Activated T-helper 17 cell treated with anti-CD3 and anti-CD28 coated beads, Interleukin-2, amount 50 U/mL, for 72 hours (primary cell): ENCODE measurements around the gene KCNQ2. TPM values are rescaled to one million over a fixed set of nuclear protein-coding genes. Genes with fewer than 3 reads are reported as not detected.

Experiments used
- ATAC-seq: fragments of 150-1000 bp; cut with Tn5 transposase; replicated peaks from 2 replicates; pipeline ENCODE4 v1.10.0; 2021; ENCODE audit warnings: mild to moderate bottlenecking, moderate library complexity
- H3K27ac Mint-ChIP-seq: one replicate; pipeline ENCODE4 v1.8.0; 2022; ENCODE audit warnings: mixed read lengths
- H3K27me3 Mint-ChIP-seq: one replicate; pipeline ENCODE4 v1.8.0; 2022; ENCODE audit warnings: mixed read lengths
- H3K36me3 Mint-ChIP-seq: one replicate; pipeline ENCODE4 v1.8.0; 2022; ENCODE audit warnings: low read depth, mild to moderate bottlenecking, mixed read lengths
- H3K4me1 Mint-ChIP-seq: one replicate; pipeline ENCODE4 v1.8.0; 2022; ENCODE audit warnings: mixed read lengths
- H3K4me3 Mint-ChIP-seq: one replicate; pipeline ENCODE4 v1.8.0; 2022; ENCODE audit warnings: mild to moderate bottlenecking, mixed read lengths
- H3K9me3 Mint-ChIP-seq: one replicate; pipeline ENCODE4 v1.8.0; 2022; ENCODE audit warnings: mixed read lengths
- total RNA-seq, 2 donors: library from RNA; stranded (reverse); gene quantifications; one replicate each; pipeline ENCODE4 v1.2.3, GENCODE V29; 2022

Gene KCNQ2
- total RNA-seq, 2 donors from 2014 or later, result 0.66 TPM; not detected in 1

DNA sequence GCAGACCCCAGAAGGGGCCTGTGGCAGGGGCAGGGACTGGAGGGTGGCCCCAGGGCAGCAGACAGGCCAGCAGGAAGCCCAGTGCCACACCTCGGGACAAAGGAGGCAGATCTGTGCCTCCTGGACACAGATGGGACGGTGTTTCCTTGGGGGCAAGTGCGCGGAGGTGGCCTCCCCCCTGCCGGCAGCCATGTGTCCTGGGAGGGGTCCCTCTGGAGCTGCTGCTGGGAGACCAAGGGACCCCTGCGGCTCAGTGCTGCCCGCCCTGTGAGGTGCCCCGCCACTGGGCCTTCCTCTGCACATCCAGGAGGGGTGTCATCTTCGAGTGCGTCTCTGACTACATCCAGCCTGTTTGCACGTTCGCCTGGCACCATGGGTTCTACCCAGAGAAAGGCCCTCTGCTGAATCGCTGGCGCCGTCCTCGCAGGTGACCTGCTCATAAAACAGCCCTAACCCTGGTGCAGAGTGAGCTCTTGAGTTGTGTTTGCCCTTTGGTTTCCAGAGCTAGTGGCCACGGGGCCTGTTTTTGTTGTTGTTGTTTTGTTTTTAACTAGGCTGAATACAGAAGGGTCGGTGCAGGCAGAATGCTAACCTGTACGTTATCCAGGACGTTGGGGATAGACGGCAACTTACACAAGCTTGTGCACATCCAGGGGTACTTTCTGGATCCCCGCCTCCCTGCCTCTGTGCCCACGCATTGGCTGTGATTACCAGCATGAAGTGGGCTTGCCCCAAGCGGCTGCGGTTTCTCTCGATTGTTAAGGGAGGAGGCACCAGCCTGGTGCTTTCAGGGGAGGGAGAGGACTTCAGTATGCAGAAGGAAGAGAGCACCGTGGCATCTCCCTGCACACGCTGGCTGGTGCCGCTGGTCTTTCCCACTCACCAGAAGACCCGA, 1.3 kb upstream of the KCNQ2 start:
- Mint-ChIP-seq H3K9me3 (no peaks in the 10 kb centered on the region), H3K27me3 (peaks cover 13% of the 10 kb centered on the region), H3K4me1 (no peaks in the 10 kb centered on the region), H3K27ac (no peak overlapping the region), H3K4me3 (no peak overlapping the region), H3K36me3 (no peaks in the 10 kb centered on the region)
- no peak for ATAC-seq

DNA sequence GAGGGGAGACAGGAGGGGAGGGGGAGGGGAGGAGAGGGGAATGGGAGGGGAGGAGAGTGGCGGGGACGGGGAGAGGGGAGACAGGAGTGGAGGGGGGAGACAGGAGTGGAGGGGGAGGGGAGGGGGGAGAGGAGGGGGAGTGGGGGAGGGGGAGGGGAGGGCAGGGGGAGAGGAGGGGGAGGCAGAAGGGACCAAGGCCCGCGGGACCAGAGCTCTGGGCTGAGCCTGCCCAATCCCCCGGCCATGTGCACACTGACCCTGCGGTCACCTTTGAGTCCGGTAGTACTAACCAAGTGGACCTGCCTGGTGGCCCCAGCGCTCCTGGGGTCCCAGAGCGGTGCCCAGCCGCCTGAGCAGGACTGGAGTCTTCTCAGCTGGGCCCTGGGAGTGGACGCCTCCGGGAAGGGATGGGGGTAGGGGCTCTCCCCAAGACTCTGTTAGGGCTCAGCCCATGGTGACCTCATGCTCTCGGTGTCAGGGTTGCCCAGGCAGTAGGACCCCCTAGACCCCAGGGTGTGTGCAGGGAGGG, 471 bp upstream of the KCNQ2 start:
- Mint-ChIP-seq H3K4me3 (no peak overlapping the region), H3K27me3 (peaks cover 13% of the 10 kb centered on the region), H3K27ac (no peak overlapping the region), H3K9me3 (no peaks in the 10 kb centered on the region), H3K36me3 (no peaks in the 10 kb centered on the region), H3K4me1 (no peaks in the 10 kb centered on the region)
- ATAC-seq, result no peak

DNA sequence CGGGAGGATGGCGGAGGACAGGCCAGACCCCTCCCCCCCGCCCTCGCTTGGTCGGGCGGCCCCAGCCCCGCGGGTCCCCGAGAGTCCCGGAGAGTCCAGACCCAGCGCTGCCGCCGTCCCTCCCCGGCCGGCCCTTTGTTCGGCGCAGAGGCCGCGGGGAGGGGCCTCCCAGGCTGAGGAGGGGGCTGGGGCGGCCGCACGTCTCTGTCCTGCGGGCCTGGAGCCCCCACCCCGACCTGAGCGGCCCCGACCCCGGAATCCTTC, 806 bp downstream of the KCNQ2 start:
- Mint-ChIP-seq H3K4me3 (no peak overlapping the region), H3K27ac (no peak overlapping the region), H3K4me1 (no peaks in the 10 kb centered on the region), H3K36me3 (no peaks in the 10 kb centered on the region), H3K27me3 (peaks cover 18% of the 10 kb centered on the region), H3K9me3 (no peaks in the 10 kb centered on the region)
- no peak for ATAC-seq

DNA sequence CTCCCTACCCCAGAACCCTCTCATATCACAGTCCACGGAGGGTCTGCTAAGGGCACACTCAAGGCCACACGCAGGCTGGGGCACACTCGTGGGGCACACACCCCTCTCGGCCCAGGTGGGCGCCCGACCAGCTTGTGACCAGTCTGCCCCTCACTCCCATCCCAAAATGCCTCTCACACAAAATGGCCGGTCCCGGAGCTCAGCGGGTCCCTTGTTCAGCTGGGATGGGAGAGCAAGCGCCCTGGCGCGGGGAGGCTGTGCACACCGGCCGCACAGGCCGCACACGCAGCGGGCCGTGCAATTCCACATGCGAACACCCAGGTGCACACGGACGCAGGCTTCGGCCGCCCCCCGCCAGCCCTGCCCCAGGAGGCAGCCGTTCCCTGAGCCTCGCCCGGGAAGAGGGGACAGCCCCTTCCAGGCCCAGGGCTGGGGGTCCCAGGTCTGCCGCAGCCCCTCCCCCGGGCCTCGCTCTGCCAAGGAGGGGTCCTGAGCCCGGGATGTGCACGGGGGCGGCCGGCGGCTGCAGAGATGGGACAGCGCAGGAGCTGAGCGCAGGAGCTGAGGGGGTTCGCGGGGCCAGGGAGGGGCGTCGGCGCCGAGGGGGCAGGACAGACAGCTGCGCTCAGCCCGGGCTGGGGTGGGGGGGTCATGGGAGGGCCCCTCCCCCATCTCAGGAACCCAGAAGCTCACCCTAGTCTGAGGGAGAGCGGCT, 1.3 kb downstream of the KCNQ2 start:
- Mint-ChIP-seq H3K36me3 (no peaks in the 10 kb centered on the region), H3K4me1 (no peaks in the 10 kb centered on the region), H3K27ac (no peak overlapping the region), H3K27me3 (peaks cover 18% of the 10 kb centered on the region), H3K4me3 (no peak overlapping the region), H3K9me3 (no peaks in the 10 kb centered on the region)
- ATAC-seq, result no peak

DNA sequence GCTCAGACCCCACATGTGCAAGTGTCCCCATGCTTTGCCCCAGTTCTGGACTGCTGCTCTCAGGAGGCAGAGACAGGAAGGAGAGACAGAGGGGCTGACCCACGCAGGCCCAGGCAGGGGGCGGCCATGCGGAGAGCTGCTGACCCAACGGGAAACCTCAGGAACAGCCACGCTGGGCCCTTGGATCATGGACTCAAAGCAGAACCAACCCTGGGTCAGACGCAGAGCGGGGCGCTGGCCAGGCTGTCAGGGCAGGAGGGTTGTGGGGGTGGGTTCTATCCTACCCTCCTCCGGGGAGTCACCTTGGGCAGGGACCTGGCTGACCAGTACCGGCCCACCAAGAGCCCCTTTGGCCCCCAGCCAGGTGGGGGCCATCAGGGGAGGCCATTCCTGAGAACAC, 2.0 kb downstream of the KCNQ2 start:
- H3K27ac Mint-ChIP-seq, result no peak overlapping the region
- no peak for ATAC-seq
- no peak overlapping the region for H3K4me3 Mint-ChIP-seq
- no peaks in the 10 kb centered on the region for H3K9me3 Mint-ChIP-seq
- H3K27me3 Mint-ChIP-seq, result peaks cover 18% of the 10 kb centered on the region
- no peaks in the 10 kb centered on the region for H3K4me1 Mint-ChIP-seq
- no peaks in the 10 kb centered on the region for H3K36me3 Mint-ChIP-seq

DNA sequence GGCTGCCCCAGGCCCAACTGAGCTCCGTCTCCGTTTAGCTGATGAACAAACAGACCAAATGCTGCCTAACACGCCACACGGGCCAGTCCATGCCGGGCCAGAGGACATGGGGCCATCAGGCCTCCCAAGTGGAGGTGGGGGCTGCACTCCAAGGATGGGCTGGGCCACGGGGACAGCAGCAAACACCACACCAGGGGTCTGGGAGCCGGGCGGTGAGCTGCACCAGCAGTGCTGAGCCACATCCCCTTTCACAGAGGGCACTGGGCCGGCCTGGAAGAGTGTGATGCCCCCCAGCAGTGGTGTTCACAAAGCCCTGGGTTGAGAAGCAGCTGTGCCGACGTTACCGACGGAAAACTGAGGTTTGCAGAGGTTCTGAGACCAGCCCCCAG, 2.7 kb downstream of the KCNQ2 start:
- H3K27me3 Mint-ChIP-seq, result peaks cover 21% of the 10 kb centered on the region
- H3K9me3 Mint-ChIP-seq, result no peaks in the 10 kb centered on the region
- ATAC-seq, result no peak
- H3K36me3 Mint-ChIP-seq, result no peaks in the 10 kb centered on the region
- H3K4me1 Mint-ChIP-seq, result no peaks in the 10 kb centered on the region
- H3K4me3 Mint-ChIP-seq, result no peak overlapping the region
- H3K27ac Mint-ChIP-seq, result no peak overlapping the region

DNA sequence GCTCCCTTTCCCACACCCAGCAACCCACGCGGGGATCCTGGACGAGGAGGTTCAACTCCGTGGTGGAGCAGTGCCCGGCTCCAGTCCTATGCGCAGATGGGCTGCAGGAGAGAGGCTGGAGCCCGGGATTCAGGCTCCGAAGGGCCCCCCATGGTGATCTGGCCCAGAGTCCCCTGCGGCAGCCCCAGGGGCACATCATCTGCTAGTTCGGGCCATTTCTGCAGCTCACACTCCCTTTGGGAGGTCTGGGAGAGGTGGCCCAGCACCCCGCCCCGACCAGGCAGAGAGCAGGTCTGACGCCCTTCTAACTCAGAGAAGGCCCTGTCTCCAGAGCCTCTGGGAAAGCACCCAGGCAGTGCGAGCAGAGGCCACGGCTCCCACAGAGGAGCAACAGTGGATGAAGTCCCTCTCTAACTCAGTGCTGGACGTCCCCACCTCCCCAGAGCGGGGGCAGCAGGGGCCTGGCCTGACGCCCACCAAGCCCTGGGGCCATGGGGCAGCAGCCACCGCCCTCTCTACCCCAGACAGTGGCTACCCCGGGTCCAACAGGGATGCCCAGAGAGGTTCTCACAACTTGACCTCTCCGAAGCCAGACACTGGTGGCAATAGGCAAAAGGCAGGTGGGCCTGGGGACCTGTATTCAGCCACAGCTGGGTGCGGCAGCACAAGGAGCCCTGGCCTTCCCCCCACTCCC, 3.3 kb downstream of the KCNQ2 start:
- no peaks in the 10 kb centered on the region for H3K36me3 Mint-ChIP-seq
- no peak overlapping the region for H3K4me3 Mint-ChIP-seq
- ATAC-seq, result no peak
- no peaks in the 10 kb centered on the region for H3K4me1 Mint-ChIP-seq
- H3K27ac Mint-ChIP-seq, result no peak overlapping the region
- H3K27me3 Mint-ChIP-seq, result peaks cover 17% of the 10 kb centered on the region
- no peaks in the 10 kb centered on the region for H3K9me3 Mint-ChIP-seq

DNA sequence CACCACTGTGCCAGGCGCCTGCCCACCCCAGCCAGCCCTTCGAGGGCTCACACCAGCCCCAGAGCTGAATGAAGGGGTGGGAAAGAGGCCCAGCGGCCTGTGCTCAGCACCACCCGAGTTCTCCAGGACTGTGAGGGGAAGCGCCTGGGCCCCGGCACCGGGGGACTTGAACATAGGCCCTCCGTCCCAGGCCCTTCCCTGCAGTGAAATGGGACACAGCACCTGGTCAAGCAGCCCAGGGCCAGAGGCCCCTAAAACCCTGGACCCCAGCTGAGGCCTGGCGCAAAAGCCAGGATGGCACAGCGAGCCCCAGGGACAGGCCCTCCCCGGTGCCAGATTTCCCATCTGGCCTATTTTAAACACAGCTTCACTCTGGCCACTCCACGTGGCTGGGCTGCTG, 4.0 kb downstream of the KCNQ2 start:
- Mint-ChIP-seq H3K4me3 (no peak overlapping the region), H3K36me3 (no peaks in the 10 kb centered on the region), H3K9me3 (no peaks in the 10 kb centered on the region), H3K27ac (no peak overlapping the region), H3K4me1 (no peaks in the 10 kb centered on the region), H3K27me3 (peaks cover 16% of the 10 kb centered on the region)
- ATAC-seq, result no peak

DNA sequence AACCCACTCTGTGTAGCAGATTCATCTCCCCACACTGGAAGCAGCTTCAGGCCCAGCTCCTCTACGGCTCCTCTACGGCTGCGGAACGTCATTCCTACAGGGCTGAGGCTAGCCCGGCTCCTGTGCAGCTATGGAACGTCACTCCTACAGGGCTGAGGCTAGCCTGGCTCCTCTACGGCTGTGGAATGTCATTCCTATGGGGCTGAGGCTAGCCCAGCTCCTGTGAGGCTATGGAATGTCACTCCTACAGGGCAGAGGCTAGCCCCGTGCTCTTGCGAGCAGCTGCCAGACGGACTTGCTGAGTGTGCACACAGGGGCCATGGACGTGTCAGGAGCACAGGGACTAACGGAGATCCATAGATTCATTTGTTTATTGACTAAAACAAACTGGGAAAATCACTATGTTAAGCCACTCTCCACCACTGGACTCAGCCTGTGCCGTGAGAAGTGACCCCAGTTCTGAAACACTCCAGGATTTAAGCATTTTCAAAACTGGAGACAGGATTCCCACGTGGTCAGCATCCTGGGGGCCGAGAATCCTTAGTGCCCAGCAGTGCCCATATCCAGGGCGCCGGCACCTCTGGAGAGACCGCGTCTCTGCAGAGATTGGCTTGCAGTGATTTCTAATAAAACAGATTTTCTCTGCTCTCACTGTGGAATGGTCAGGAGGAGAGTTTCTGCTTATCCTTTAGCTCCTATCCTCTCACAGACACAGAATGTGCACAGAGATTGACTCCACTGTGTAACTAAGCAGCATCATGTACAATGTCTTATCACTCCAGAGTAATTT, 5.0 kb downstream of the KCNQ2 start:
- H3K9me3 Mint-ChIP-seq, result no peaks in the 10 kb centered on the region
- no peaks in the 10 kb centered on the region for H3K4me1 Mint-ChIP-seq
- H3K27me3 Mint-ChIP-seq, result peaks cover 22% of the 10 kb centered on the region
- ATAC-seq, result no peak
- H3K4me3 Mint-ChIP-seq, result no peak overlapping the region
- H3K27ac Mint-ChIP-seq, result no peak overlapping the region
- H3K36me3 Mint-ChIP-seq, result no peaks in the 10 kb centered on the region

DNA sequence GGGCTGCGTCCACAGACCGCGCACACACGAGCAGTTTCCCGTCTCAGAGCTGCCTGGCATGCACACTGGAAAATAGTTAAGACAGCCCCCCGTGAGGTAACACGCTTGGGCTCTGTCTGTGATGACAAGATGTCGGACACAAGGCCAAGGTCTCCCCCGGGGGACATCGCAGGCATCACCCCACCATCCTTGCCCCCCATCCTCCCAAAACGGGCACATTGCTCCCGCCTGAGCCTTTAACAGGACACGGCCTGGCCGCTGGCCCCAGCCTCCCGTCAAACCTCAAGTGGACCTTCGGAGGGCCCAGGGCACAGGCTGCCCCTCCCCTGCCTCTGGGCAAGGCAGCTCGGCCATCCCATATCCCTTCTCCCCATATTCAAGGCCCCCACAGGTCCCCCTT, 5.6 kb downstream of the KCNQ2 start:
- no peak for ATAC-seq
- Mint-ChIP-seq H3K9me3 (no peaks in the 10 kb centered on the region), H3K27me3 (peaks cover 23% of the 10 kb centered on the region), H3K4me3 (no peak overlapping the region), H3K36me3 (no peaks in the 10 kb centered on the region), H3K4me1 (no peaks in the 10 kb centered on the region), H3K27ac (no peak overlapping the region)

DNA sequence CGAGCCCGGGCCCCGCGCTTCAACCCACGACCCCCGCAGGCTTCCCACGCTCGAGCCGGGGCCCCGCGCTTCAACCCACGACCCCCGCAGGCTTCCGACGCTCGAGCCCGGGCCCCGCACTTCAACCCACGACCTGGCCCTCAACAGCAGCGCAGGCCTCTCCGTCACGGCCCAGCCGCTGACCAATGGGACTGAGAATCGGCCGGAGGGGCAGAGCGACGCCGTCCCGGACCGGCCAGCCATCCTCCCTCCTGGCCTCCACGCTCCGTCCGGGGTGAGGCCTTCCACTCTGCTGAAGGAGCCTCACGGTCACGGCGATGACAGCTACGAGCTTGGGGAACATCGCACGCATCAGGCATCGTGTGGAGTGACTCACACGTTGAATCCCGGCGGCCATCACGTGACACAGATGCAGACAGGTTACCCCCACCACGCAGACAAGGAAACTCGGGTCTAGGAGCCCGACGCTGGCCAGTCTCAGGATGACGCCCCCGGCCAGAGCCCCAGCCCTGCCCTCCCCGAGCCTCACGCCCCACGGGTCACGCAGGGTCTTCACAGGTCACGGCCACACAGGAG, 6.1 kb downstream of the KCNQ2 start:
- H3K27me3 Mint-ChIP-seq, result peaks cover 23% of the 10 kb centered on the region
- no peak overlapping the region for H3K27ac Mint-ChIP-seq
- no peaks in the 10 kb centered on the region for H3K9me3 Mint-ChIP-seq
- no peak for ATAC-seq
- no peaks in the 10 kb centered on the region for H3K36me3 Mint-ChIP-seq
- no peak overlapping the region for H3K4me3 Mint-ChIP-seq
- no peaks in the 10 kb centered on the region for H3K4me1 Mint-ChIP-seq

DNA sequence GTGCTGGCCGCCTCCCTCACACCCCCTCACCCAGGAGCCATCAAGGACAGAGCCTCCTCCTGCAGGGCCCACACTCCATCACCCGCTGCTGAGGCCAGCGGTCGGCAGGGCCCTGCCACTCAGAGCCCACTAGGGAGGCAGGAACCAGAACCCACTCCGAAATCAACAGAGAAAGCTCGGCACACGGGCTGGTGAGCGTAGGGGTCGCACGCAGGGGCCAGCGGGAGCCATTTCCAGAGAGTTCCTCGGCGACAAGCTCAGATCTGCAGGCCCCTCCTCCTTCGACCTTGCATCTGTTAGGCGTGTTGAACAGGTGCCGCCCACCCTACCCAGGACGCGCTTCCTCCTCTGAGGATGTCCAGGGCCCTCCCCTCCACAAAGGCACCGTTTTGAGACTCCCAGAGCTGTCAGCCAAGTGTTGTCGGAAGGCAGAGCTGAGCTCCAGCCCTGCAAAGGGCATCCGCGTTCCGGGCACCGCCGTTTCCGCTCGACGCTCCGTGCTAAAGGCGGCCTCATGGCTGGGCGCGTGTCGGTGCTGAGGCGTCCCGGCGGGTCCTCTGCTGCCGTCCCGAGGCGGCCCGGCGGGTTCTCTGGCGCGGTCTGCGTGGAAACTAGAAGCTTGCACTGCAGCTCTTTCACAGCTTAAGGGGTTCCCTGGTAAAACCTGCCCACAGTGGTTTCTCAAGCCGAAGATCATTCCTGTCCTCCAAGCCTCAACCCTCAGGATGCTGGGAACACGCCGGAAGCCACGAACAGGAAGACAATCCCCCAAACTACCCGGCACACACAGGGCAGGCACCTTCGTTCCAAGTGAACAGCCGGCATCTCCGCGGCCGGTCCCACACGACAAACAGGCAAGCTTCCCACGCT, 6.8 kb downstream of the KCNQ2 start:
- Mint-ChIP-seq H3K4me3 (no peak overlapping the region), H3K27ac (no peak overlapping the region), H3K9me3 (no peaks in the 10 kb centered on the region), H3K36me3 (no peaks in the 10 kb centered on the region), H3K27me3 (peaks cover 26% of the 10 kb centered on the region), H3K4me1 (no peaks in the 10 kb centered on the region)
- no peak for ATAC-seq

DNA sequence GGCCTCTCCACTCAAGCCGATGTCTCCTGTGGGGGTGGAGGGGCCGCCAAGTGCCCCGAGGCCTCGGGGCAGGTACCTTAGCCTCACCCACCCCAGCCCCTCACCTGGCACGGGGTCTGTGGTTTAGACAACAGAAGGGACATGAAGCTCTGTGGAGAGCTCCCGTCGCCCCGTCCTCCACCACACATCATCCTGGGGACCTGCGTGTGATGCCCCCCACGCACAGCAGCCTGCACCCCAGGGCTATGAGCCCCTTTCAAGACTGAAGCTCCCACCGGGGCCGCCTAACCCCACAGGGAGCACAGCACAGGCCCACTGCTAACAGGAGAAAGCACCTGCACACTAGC, 8.2 kb downstream of the KCNQ2 start:
- H3K36me3 Mint-ChIP-seq, result no peaks in the 10 kb centered on the region

More for the DNA sequence above, 8.2 kb downstream of the KCNQ2 start:
- Mint-ChIP-seq H3K27ac (no peak overlapping the region), H3K27me3 (peaks cover 23% of the 10 kb centered on the region), H3K4me3 (no peak overlapping the region), H3K4me1 (no peaks in the 10 kb centered on the region), H3K9me3 (no peaks in the 10 kb centered on the region)
- ATAC-seq, result no peak
